ENCODE data around the gene ETV7.

GRCh38 chr6:36358226-36358915 is 29.1 kb downstream of the ETV7 start:
- TF ChIP-seq SUZ12 (IDR thresholded peaks at IDR 0.05; ENCODE audit: extremely low read depth, insufficient read depth, insufficient read length) (no peak), YY1 (IDR thresholded peaks at IDR 0.05; ENCODE audit: insufficient read depth, insufficient read length) (no peak)
